ENCODE results near the gene MARCO. TPM values are rescaled to one million over a fixed set of nuclear protein-coding genes. Genes with fewer than 3 reads are reported as not detected.

MARCO gene
- total RNA-seq, 1 experiment from 2014 or later = 0.43 TPM

DNA sequence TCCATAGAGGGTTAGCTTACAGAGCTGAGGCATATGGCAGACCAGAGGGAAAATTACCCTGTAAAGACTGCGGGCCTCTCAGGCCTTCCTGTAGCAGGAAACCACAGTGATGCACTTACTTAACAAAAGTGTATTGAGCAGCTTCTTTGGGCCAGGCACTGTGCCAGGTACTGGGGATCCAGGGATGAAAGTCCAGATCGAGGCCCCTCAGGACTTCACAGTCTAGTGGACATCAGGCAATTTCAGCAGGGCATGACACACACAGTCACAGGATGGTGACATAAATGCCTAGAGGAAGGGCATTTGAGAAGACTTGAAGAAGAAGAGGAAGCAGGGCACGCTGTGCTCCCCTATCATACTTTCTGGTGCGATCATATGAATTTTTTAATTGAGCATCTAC, 71.7 kb downstream of the MARCO start:
- no peaks in the 10 kb centered on the region; the same call in 1 of the 2 replicates for H3K4me1 ChIP-seq
- TF ChIP-seq, protein P1, sequence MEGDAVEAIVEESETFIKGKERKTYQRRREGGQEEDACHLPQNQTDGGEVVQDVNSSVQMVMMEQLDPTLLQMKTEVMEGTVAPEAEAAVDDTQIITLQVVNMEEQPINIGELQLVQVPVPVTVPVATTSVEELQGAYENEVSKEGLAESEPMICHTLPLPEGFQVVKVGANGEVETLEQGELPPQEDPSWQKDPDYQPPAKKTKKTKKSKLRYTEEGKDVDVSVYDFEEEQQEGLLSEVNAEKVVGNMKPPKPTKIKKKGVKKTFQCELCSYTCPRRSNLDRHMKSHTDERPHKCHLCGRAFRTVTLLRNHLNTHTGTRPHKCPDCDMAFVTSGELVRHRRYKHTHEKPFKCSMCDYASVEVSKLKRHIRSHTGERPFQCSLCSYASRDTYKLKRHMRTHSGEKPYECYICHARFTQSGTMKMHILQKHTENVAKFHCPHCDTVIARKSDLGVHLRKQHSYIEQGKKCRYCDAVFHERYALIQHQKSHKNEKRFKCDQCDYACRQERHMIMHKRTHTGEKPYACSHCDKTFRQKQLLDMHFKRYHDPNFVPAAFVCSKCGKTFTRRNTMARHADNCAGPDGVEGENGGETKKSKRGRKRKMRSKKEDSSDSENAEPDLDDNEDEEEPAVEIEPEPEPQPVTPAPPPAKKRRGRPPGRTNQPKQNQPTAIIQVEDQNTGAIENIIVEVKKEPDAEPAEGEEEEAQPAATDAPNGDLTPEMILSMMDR (IDR thresholded peaks at IDR 0.05; ENCODE audit: insufficient read depth in 1 of 2, low read depth in 1 of 2, low read length in 1 of 2, severe bottlenecking in 1 of 2, unreplicated experiment in 1 of 2) = no peak
- Mint-ChIP-seq H3K4me1 (ENCODE audit: low read depth, unreplicated experiment) (peaks cover 11% of the 10 kb centered on the region), H3K4me3 (ENCODE audit: unreplicated experiment) (no peak overlapping the region), H3K27ac (ENCODE audit: unreplicated experiment) (no peak overlapping the region), H3K9me3 (ENCODE audit: unreplicated experiment) (no peaks in the 10 kb centered on the region), H3K36me3 (ENCODE audit: insufficient read depth, unreplicated experiment) (no peaks in the 10 kb centered on the region), H3K27me3 (ENCODE audit: insufficient read depth, unreplicated experiment) (peaks cover 18% of the 10 kb centered on the region)
- H3K36me3 ChIP-seq (ENCODE audit: control insufficient read depth, insufficient read depth, low read length) = no peaks in the 10 kb centered on the region
- BruUV-seq (replicated peaks) = no TSS peak
- POLR2A ChIA-PET = no interaction called here
- H3K4me3 ChIP-seq (ENCODE audit: low read depth, low read length) = no peak overlapping the region
- CTCF ChIA-PET = no interaction called here
- peaks cover 2% of the 10 kb centered on the region for H3K27me3 ChIP-seq (replicated peaks; ENCODE audit: control insufficient read depth, insufficient read depth, low read length)
- intact Hi-C loops (cut with micrococcal nuclease; ENCODE audit: unreplicated experiment) = loop anchor here (5.0 kb wide), 2 partner anchors 299 to 649 kb away; no protein-coding TSS in a partner anchor
- DNase-seq = no peak
- no peaks in the 10 kb centered on the region for H3K9me3 ChIP-seq

DNA sequence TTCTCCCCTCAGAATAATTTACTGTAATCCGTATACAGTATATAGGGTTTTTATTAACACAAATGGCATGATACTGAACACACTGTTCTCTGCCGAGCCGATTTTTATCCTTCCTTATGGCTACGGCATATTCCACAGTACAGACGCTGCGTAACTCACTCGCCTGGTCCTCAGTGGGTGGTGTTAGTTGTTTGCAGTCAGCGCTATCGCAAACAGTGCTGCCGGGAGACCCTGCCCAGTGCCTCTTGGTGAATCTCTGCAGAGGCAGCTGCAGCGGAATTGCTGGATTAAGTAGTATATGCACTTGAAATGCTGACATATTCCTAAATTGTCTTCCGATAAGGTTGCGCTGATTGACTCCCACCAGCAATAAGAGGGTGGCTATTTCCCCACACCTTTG, 73.9 kb downstream of the MARCO start:
- ChIA-PET POLR2A (no interaction called here), CTCF (interaction anchor here (1.6 kb wide), 1 partner anchor 134 kb away, joined by 4 read pairs; no protein-coding TSS in a partner anchor)
- Histone ChIP-seq H3K4me3 (ENCODE audit: low read depth, low read length) (no peak overlapping the region), H3K27me3 (replicated peaks; ENCODE audit: control insufficient read depth, insufficient read depth, low read length) (no peaks in the 10 kb centered on the region; the same call in 1 of the 2 replicates), H3K9me3 (no peaks in the 10 kb centered on the region), H3K36me3 (ENCODE audit: control insufficient read depth, insufficient read depth, low read length) (no peaks in the 10 kb centered on the region), H3K4me1 (no peaks in the 10 kb centered on the region; the same call in 1 of the 2 replicates)
- no TSS peak for BruUV-seq (replicated peaks)
- H3K9me3 Mint-ChIP-seq (ENCODE audit: unreplicated experiment) = no peaks in the 10 kb centered on the region
- TF ChIP-seq, protein P1 (IDR thresholded peaks at IDR 0.05; ENCODE audit: insufficient read depth in 1 of 2, low read depth in 1 of 2, low read length in 1 of 2, severe bottlenecking in 1 of 2, unreplicated experiment in 1 of 2) = no peak
- peaks cover 9% of the 10 kb centered on the region for H3K27me3 Mint-ChIP-seq (ENCODE audit: insufficient read depth, unreplicated experiment)
- DNase-seq = no peak
- H3K36me3 Mint-ChIP-seq (ENCODE audit: insufficient read depth, unreplicated experiment) = no peaks in the 10 kb centered on the region
- peaks cover 11% of the 10 kb centered on the region for H3K4me1 Mint-ChIP-seq (ENCODE audit: low read depth, unreplicated experiment)
- no peak overlapping the region for H3K27ac Mint-ChIP-seq (ENCODE audit: unreplicated experiment)
- intact Hi-C loops (cut with micrococcal nuclease; ENCODE audit: unreplicated experiment) = no loop called here
- no peak overlapping the region for H3K4me3 Mint-ChIP-seq (ENCODE audit: unreplicated experiment)

DNA sequence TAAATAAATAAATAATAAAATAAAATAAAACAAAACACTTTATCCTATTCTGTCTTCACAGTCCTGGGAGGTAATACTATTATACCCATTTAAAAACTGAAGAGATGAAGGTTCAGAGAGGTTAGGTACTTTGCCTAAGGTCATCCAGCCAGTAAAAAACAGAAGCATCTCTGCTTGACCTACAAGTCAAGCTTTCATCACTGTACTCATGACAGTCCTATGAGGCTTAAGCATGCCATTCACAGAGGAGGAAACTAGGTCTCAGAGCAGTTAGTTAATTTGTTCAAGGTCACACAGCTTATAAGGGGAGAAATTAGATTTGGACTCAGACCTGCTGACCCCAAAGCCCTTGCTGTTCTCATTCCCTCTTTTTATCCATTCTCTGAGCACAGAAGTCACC, 77.5 kb downstream of the MARCO start:
- intact Hi-C loops (cut with micrococcal nuclease; ENCODE audit: unreplicated experiment) = no loop called here
- H3K27me3 Mint-ChIP-seq (ENCODE audit: insufficient read depth, unreplicated experiment) = peaks cover 9% of the 10 kb centered on the region
- TF ChIP-seq, protein P1 (IDR thresholded peaks at IDR 0.05; ENCODE audit: insufficient read depth in 1 of 2, low read depth in 1 of 2, low read length in 1 of 2, severe bottlenecking in 1 of 2, unreplicated experiment in 1 of 2) = no peak
- no TSS peak for BruUV-seq (replicated peaks)
- no peaks in the 10 kb centered on the region for H3K4me1 ChIP-seq
- no peaks in the 10 kb centered on the region for H3K27me3 ChIP-seq (replicated peaks; ENCODE audit: control insufficient read depth, insufficient read depth, low read length)
- peaks cover 11% of the 10 kb centered on the region for H3K4me1 Mint-ChIP-seq (ENCODE audit: low read depth, unreplicated experiment)
- H3K27ac Mint-ChIP-seq (ENCODE audit: unreplicated experiment) = no peak overlapping the region
- DNase-seq = no peak
- ChIA-PET CTCF (no interaction called here), POLR2A (no interaction called here)
- no peaks in the 10 kb centered on the region for H3K36me3 Mint-ChIP-seq (ENCODE audit: insufficient read depth, unreplicated experiment)
- no peaks in the 10 kb centered on the region for H3K36me3 ChIP-seq (ENCODE audit: control insufficient read depth, insufficient read depth, low read length)
- no peak overlapping the region for H3K4me3 Mint-ChIP-seq (ENCODE audit: unreplicated experiment)
- H3K9me3 Mint-ChIP-seq (ENCODE audit: unreplicated experiment) = no peaks in the 10 kb centered on the region
- H3K9me3 ChIP-seq = no peaks in the 10 kb centered on the region
- H3K4me3 ChIP-seq (ENCODE audit: low read depth, low read length) = no peak overlapping the region
